Nephron (organoid): Measurements from ENCODE around the gene FBXO36.

Experiments used
- H3K27ac Mint-ChIP-seq, 3 experiments: 2 replicates each; pipeline ENCODE4 v1.8.0; 2020; ENCODE audit warnings: mixed read lengths in 3 of 3, mild to moderate bottlenecking in 2 of 3, moderate library complexity in 1 of 3
- H3K27me3 Mint-ChIP-seq: 2 replicates; pipeline ENCODE4 v1.8.0; 2021; ENCODE audit warnings: low read depth, mild to moderate bottlenecking, moderate library complexity, mixed read lengths
- H3K36me3 Mint-ChIP-seq: 2 replicates; pipeline ENCODE4 v1.8.0; 2020; ENCODE audit warnings: low read depth, mixed read lengths
- H3K4me1 Mint-ChIP-seq: 2 replicates; pipeline ENCODE4 v1.8.0; 2020; ENCODE audit warnings: mixed read lengths
- H3K4me3 Mint-ChIP-seq, 3 experiments: 2 replicates each; pipeline ENCODE4 v1.8.0; 2020; ENCODE audit warnings: mild to moderate bottlenecking in 3 of 3, mixed read lengths in 3 of 3, moderate library complexity in 2 of 3
- H3K9me3 Mint-ChIP-seq: 2 replicates; pipeline ENCODE4 v1.8.0; 2020; ENCODE audit warnings: mixed read lengths
- CTCF ChIP-seq, 3 experiments: fragments of 200-600 bp; sonication (generic); IDR thresholded peaks; one replicate each; pipeline ENCODE4 v1.5.0; 2021; ENCODE audit warnings: antibody characterized with exemption in 3 of 3; ENCODE audit not compliant: unreplicated experiment in 3 of 3

Gene FBXO36

GRCh38 chr2:229925201-229925600 lies 2.9 kb downstream of the FBXO36 start:
- Mint-ChIP-seq H3K27ac (peak overlapping the region in 1 of 3 experiments; percentile 37), H3K27me3 (no peaks in the 10 kb centered on the region), H3K4me3 (peak overlapping the region; percentile 67 to 76 (median 73)), H3K9me3 (no peaks in the 10 kb centered on the region), H3K36me3 (no peaks in the 10 kb centered on the region), H3K4me1 (peaks cover 14% of the 10 kb centered on the region)
- TF ChIP-seq CTCF (IDR thresholded peaks at IDR 0.05; ENCODE audit: unreplicated experiment in 3 of 3): no peak

- peaks cover 10% of the 10 kb centered on the region for H3K4me1 Mint-ChIP-seq
These were observed 5.6 kb downstream of the FBXO36 start for GRCh38 chr2:229927817-229928321.

DNA sequence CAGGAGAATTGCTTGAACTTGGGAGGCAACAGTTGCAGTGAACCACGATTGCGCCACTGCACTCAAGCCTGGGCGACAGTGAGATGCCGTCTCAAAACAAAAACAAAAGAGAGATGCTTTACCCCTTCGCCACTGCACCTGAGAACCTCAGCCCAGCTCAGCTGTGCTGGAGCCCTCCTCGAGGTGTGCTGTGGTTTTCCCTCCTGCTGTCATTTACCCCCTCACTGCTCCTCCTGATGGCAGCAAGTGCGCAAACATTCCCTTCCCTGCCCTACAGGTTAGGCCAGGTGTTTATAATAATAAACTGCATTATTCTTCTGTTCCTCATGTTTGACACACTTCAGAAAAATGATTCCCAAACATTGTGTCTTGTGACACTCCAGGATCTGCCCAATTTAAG lies 8.4 kb downstream of the FBXO36 start:
- no peak for TF ChIP-seq CTCF (IDR thresholded peaks at IDR 0.05; ENCODE audit: unreplicated experiment in 3 of 3)
- Mint-ChIP-seq H3K4me3 (no peak overlapping the region), H3K27me3 (no peaks in the 10 kb centered on the region), H3K4me1 (peaks cover under 1% of the 10 kb centered on the region), H3K36me3 (peaks cover 5% of the 10 kb centered on the region), H3K9me3 (no peaks in the 10 kb centered on the region), H3K27ac (no peak overlapping the region)

More at GRCh38 chr2:229927817-229928321, 5.6 kb downstream of the FBXO36 start:
- H3K9me3 Mint-ChIP-seq: no peaks in the 10 kb centered on the region
- no peaks in the 10 kb centered on the region for H3K36me3 Mint-ChIP-seq
- no peak for TF ChIP-seq CTCF (IDR thresholded peaks at IDR 0.05; ENCODE audit: unreplicated experiment in 3 of 3)
- H3K27me3 Mint-ChIP-seq: no peaks in the 10 kb centered on the region
- no peak overlapping the region for H3K4me3 Mint-ChIP-seq
- no peak overlapping the region for H3K27ac Mint-ChIP-seq

GRCh38 chr2:229931241-229931640 lies 8.9 kb downstream of the FBXO36 start:
- no peak overlapping the region for H3K4me3 Mint-ChIP-seq
- TF ChIP-seq CTCF (IDR thresholded peaks at IDR 0.05; ENCODE audit: unreplicated experiment in 3 of 3): no peak
- no peaks in the 10 kb centered on the region for H3K27me3 Mint-ChIP-seq
- H3K9me3 Mint-ChIP-seq: peaks cover 3% of the 10 kb centered on the region
- peak overlapping the region in 1 of 3 experiments; percentile 38 for H3K27ac Mint-ChIP-seq
- H3K36me3 Mint-ChIP-seq: peaks cover 9% of the 10 kb centered on the region
- no peaks in the 10 kb centered on the region for H3K4me1 Mint-ChIP-seq

- H3K4me3 Mint-ChIP-seq: no peak overlapping the region
- H3K27me3 Mint-ChIP-seq: no peaks in the 10 kb centered on the region
- H3K36me3 Mint-ChIP-seq: peaks cover 18% of the 10 kb centered on the region
- H3K27ac Mint-ChIP-seq: no peak overlapping the region
- TF ChIP-seq CTCF (IDR thresholded peaks at IDR 0.05; ENCODE audit: unreplicated experiment in 3 of 3): no peak
- H3K4me1 Mint-ChIP-seq: no peaks in the 10 kb centered on the region
- H3K9me3 Mint-ChIP-seq: peaks cover 3% of the 10 kb centered on the region
These were observed 15.2 kb downstream of the FBXO36 start for GRCh38 chr2:229937537-229937936.

GRCh38 chr2:229942671-229943070 lies 20.4 kb downstream of the FBXO36 start:
- TF ChIP-seq CTCF (IDR thresholded peaks at IDR 0.05; ENCODE audit: unreplicated experiment in 3 of 3): no peak
- peaks cover 13% of the 10 kb centered on the region for H3K36me3 Mint-ChIP-seq
- no peak overlapping the region for H3K4me3 Mint-ChIP-seq
- no peaks in the 10 kb centered on the region for H3K9me3 Mint-ChIP-seq
- H3K4me1 Mint-ChIP-seq: peaks cover 10% of the 10 kb centered on the region
- H3K27ac Mint-ChIP-seq: no peak overlapping the region
- no peaks in the 10 kb centered on the region for H3K27me3 Mint-ChIP-seq
